CD4-positive, alpha-beta memory T cell (primary cell): ENCODE results near the gene MAN1A1. TPM values are rescaled to one million over a fixed set of nuclear protein-coding genes. Genes with fewer than 3 reads are reported as not detected.

Experiments used
- CTCF ChIA-PET: fragments of 350-600 bp; sonication (Branson Sonifier 250); formaldehyde crosslinking; loops from one replicate; lab custom pipeline; 2021; ENCODE audit warnings: inconsistent platforms; ENCODE audit not compliant: partially characterized antibody; lab: Charles Lee
- POLR2A ChIA-PET: fragments of 350-600 bp; sonication (Branson Sonifier 250); formaldehyde crosslinking; loops from one replicate; lab custom pipeline; 2021; ENCODE audit not compliant: partially characterized antibody; lab: Charles Lee
- DNase-seq, 5 donors: peaks; one replicate each; pipeline versions ENCODE4 v3.0.0 to v3.0.0-alpha.2; 2020 to 2022; ENCODE audit warnings: mixed read lengths in 1 of 5
- H3K27ac ChIP-seq: one replicate; pipeline ENCODE4 v1.7.0; 2013; ENCODE audit warnings: low read depth, low read length
- H3K27me3 ChIP-seq: 2 replicates; pipeline ENCODE4 v1.7.0; 2013; ENCODE audit warnings: mild to moderate bottlenecking, low read length, moderate library complexity; ENCODE audit not compliant: insufficient read depth
- H3K36me3 ChIP-seq: 2 replicates; pipeline ENCODE4 v1.7.0; 2013; ENCODE audit warnings: mild to moderate bottlenecking, low read length, moderate library complexity; ENCODE audit not compliant: insufficient read depth
- H3K4me1 ChIP-seq: 2 replicates; pipeline ENCODE4 v1.7.0; 2013; ENCODE audit warnings: mild to moderate bottlenecking, low read length, moderate library complexity; ENCODE audit not compliant: insufficient read depth
- H3K4me3 ChIP-seq, 2 donors: one replicate each; pipeline ENCODE4 v1.7.0; 2013; ENCODE audit warnings: low read length in 2 of 2, mild to moderate bottlenecking in 1 of 2
- H3K9me3 ChIP-seq, 2 donors: one replicate each; pipeline ENCODE4 v1.7.0; 2013; ENCODE audit warnings: low read length in 2 of 2, control low read depth in 1 of 2; ENCODE audit not compliant: control insufficient read depth in 1 of 2
- H3K27ac Mint-ChIP-seq, 7 donors: one replicate each; pipeline ENCODE4 v1.8.0; 2020 to 2021; ENCODE audit warnings: mixed read lengths in 7 of 7, mild to moderate bottlenecking in 6 of 7, inconsistent platforms in 3 of 7, moderate library complexity in 3 of 7
- H3K27me3 Mint-ChIP-seq, 2 donors: one replicate each; pipeline ENCODE4 v1.8.0; 2020 to 2021; ENCODE audit warnings: mixed read lengths in 2 of 2
- H3K36me3 Mint-ChIP-seq, 2 donors: one replicate each; pipeline ENCODE4 v1.8.0; 2020 to 2021; ENCODE audit warnings: mixed read lengths in 2 of 2, inconsistent platforms in 1 of 2, mild to moderate bottlenecking in 1 of 2
- H3K4me1 Mint-ChIP-seq, 4 donors: one replicate each; pipeline ENCODE4 v1.8.0; 2020 to 2021; ENCODE audit warnings: mixed read lengths in 4 of 4, mild to moderate bottlenecking in 1 of 4
- H3K4me3 Mint-ChIP-seq, 8 donors: one replicate each; pipeline ENCODE4 v1.8.0; 2020 to 2021; ENCODE audit warnings: mixed read lengths in 8 of 8, mild to moderate bottlenecking in 7 of 8, moderate library complexity in 6 of 8, inconsistent platforms in 3 of 8
- H3K9me3 Mint-ChIP-seq, 8 donors: one replicate each; pipeline ENCODE4 v1.8.0; 2020 to 2021; ENCODE audit warnings: mixed read lengths in 8 of 8, mild to moderate bottlenecking in 5 of 8, inconsistent platforms in 3 of 8, moderate library complexity in 1 of 8
- intact Hi-C: fragments of 100-400 bp; cut with micrococcal nuclease; formaldehyde crosslinking; loops from one replicate; pipeline ENCODE4 v1.15.1; 2023
- polyA plus RNA-seq, 2 donors: library from polyadenylated mRNA; unstranded; fragments of 300-500 nt; fragmentation: Illumina TruSeq; gene quantifications; one replicate each; pipeline ENCODE4 v1.2.3, GENCODE V29; 2021
- total RNA-seq, 2 experiments: library from RNA; stranded (reverse); gene quantifications; one replicate each; pipeline ENCODE4 v1.2.3, GENCODE V29; 2021

MAN1A1 gene
- total and polyA plus RNA-seq, 4 experiments from 2014 or later = 12.3 to 14.7 (median 12.3) TPM

- no peaks in the 10 kb centered on the region for H3K9me3 ChIP-seq
- H3K36me3 ChIP-seq = no peaks in the 10 kb centered on the region
- peaks cover 0 to 3% of the 10 kb centered on the region in 2 donors for H3K36me3 Mint-ChIP-seq
- no peaks in the 10 kb centered on the region for H3K27me3 ChIP-seq
- H3K4me1 ChIP-seq = peaks cover 49% of the 10 kb centered on the region
- no peak overlapping the region for H3K4me3 Mint-ChIP-seq
- H3K27ac ChIP-seq = no peak overlapping the region
- no peak for DNase-seq
- no peaks in the 10 kb centered on the region for H3K9me3 Mint-ChIP-seq
- H3K4me1 Mint-ChIP-seq = peaks cover 28 to 54% (median 41%) of the 10 kb centered on the region in 4 donors
- no peaks in the 10 kb centered on the region for H3K27me3 Mint-ChIP-seq
- intact Hi-C loops = no loop called here
- ChIA-PET POLR2A (interaction anchor here (4.8 kb wide), 1 partner anchor 30 kb away, joined by 45 read pairs; no protein-coding TSS in a partner anchor), CTCF (no interaction called here)
- peak overlapping the region in 1 of 7 donors; percentile 17 for H3K27ac Mint-ChIP-seq
- H3K4me3 ChIP-seq = no peak overlapping the region
These were observed 32.6 kb downstream of the MAN1A1 start for GRCh38 chr6:119317007-119317406.

GRCh38 chr6:119314885-119315272 is 34.7 kb downstream of the MAN1A1 start:
- peak overlapping the region; percentile 73 to 99 (median 94) for H3K27ac Mint-ChIP-seq
- Histone ChIP-seq H3K9me3 (no peaks in the 10 kb centered on the region), H3K27ac (peak overlapping the region; percentile 56), H3K27me3 (no peaks in the 10 kb centered on the region), H3K4me1 (peaks cover 46% of the 10 kb centered on the region), H3K36me3 (no peaks in the 10 kb centered on the region), H3K4me3 (peak overlapping the region in 1 of 2 donors; percentile 4)
- ChIA-PET CTCF (interaction anchor here (0.9 to 3.4 kb wide), 6 partner anchors 13 to 185 kb away, joined by 3 to 14 read pairs (median 6); no protein-coding TSS in a partner anchor), POLR2A (interaction anchor here (0.6 to 4.8 kb wide), 9 partner anchors 8 to 1832 kb away, joined by 3 to 45 read pairs (median 6); partner anchors contain the start of genes ASF1A, DCBLD1 and MAN1A1)
- peak in 3 of 5 donors; percentile 20 to 39 (median 26) for DNase-seq
- H3K36me3 Mint-ChIP-seq = peaks cover 0 to 3% of the 10 kb centered on the region in 2 donors
- peaks cover 29 to 66% (median 43%) of the 10 kb centered on the region in 4 donors for H3K4me1 Mint-ChIP-seq
- peak overlapping the region in 7 of 8 donors; percentile 63 to 85 (median 72) for H3K4me3 Mint-ChIP-seq
- intact Hi-C loops = loop anchor here (2.0 kb wide), 1 partner anchor 34 kb away; the partner anchor contains the start of gene MAN1A1
- H3K9me3 Mint-ChIP-seq = no peaks in the 10 kb centered on the region
- no peaks in the 10 kb centered on the region for H3K27me3 Mint-ChIP-seq

GRCh38 chr6:119313937-119314884 is 35.4 kb downstream of the MAN1A1 start:
- H3K27ac Mint-ChIP-seq = peak overlapping the region; percentile 73 to 99 (median 94)
- H3K9me3 Mint-ChIP-seq = no peaks in the 10 kb centered on the region
- H3K9me3 ChIP-seq = no peaks in the 10 kb centered on the region
- intact Hi-C loops = loop anchor here (2.0 kb wide), 1 partner anchor 35 kb away; the partner anchor contains the start of gene MAN1A1
- peak overlapping the region; percentile 53 to 85 (median 70) for H3K4me3 Mint-ChIP-seq
- H3K27me3 ChIP-seq = no peaks in the 10 kb centered on the region
- H3K27ac ChIP-seq = peak overlapping the region; percentile 56
- H3K36me3 Mint-ChIP-seq = peaks cover 0 to 3% of the 10 kb centered on the region in 2 donors
- peak; percentile 38 to 50 (median 47) for DNase-seq
- H3K36me3 ChIP-seq = no peaks in the 10 kb centered on the region
- ChIA-PET CTCF (interaction anchor here (0.8 to 3.4 kb wide), 10 partner anchors 8 to 185 kb away, joined by 3 to 14 read pairs (median 4); no protein-coding TSS in a partner anchor), POLR2A (interaction anchor here (0.6 to 4.8 kb wide), 13 partner anchors 9 to 1831 kb away, joined by 3 to 45 read pairs (median 4); partner anchors contain the start of genes ASF1A, DCBLD1 and MAN1A1)
- H3K4me1 Mint-ChIP-seq = peaks cover 33 to 72% (median 45%) of the 10 kb centered on the region in 4 donors
- H3K4me3 ChIP-seq = peak overlapping the region in 1 of 2 donors; percentile 4
- H3K27me3 Mint-ChIP-seq = no peaks in the 10 kb centered on the region
- peaks cover 52% of the 10 kb centered on the region for H3K4me1 ChIP-seq

GRCh38 chr6:119312875-119313338 is 36.7 kb downstream of the MAN1A1 start:
- peak in 3 of 5 donors; percentile 13 to 23 (median 20) for DNase-seq
- H3K27me3 Mint-ChIP-seq = no peaks in the 10 kb centered on the region
- peak overlapping the region in 7 of 8 donors; percentile 49 to 81 (median 75) for H3K4me3 Mint-ChIP-seq
- CTCF ChIA-PET = interaction anchor here (1.1 to 3.4 kb wide), 4 partner anchors 10 to 38 kb away, joined by 3 to 14 read pairs (median 5); no protein-coding TSS in a partner anchor
- intact Hi-C loops = no loop called here
- Histone ChIP-seq H3K36me3 (no peaks in the 10 kb centered on the region), H3K9me3 (no peaks in the 10 kb centered on the region), H3K27me3 (no peaks in the 10 kb centered on the region), H3K4me1 (peaks cover 56% of the 10 kb centered on the region), H3K27ac (peak overlapping the region; percentile 5), H3K4me3 (no peak overlapping the region)
- H3K27ac Mint-ChIP-seq = peak overlapping the region; percentile 72 to 94 (median 87)
- no peaks in the 10 kb centered on the region for H3K36me3 Mint-ChIP-seq
- no peaks in the 10 kb centered on the region for H3K9me3 Mint-ChIP-seq
- POLR2A ChIA-PET = interaction anchor here (2.5 to 4.8 kb wide), 3 partner anchors 12 to 38 kb away, joined by 7 to 45 read pairs (median 28); partner anchors contain the start of gene MAN1A1
- peaks cover 36 to 77% (median 48%) of the 10 kb centered on the region in 4 donors for H3K4me1 Mint-ChIP-seq

- no peak overlapping the region for H3K4me3 ChIP-seq
- peaks cover 36 to 77% (median 48%) of the 10 kb centered on the region in 4 donors for H3K4me1 Mint-ChIP-seq
- peak overlapping the region; percentile 5 for H3K27ac ChIP-seq
- H3K27me3 ChIP-seq = no peaks in the 10 kb centered on the region
- H3K9me3 ChIP-seq = no peaks in the 10 kb centered on the region
- intact Hi-C loops = no loop called here
- POLR2A ChIA-PET = interaction anchor here (2.5 to 4.8 kb wide), 3 partner anchors 12 to 38 kb away, joined by 7 to 45 read pairs (median 28); partner anchors contain the start of gene MAN1A1
- CTCF ChIA-PET = interaction anchor here (1.1 to 1.2 kb wide), 2 partner anchors 12 to 21 kb away, joined by 3 to 7 read pairs; no protein-coding TSS in a partner anchor
- no peak for DNase-seq
- H3K36me3 ChIP-seq = no peaks in the 10 kb centered on the region
- no peaks in the 10 kb centered on the region for H3K9me3 Mint-ChIP-seq
- H3K27me3 Mint-ChIP-seq = no peaks in the 10 kb centered on the region
- H3K36me3 Mint-ChIP-seq = no peaks in the 10 kb centered on the region
- H3K27ac Mint-ChIP-seq = peak overlapping the region in 6 of 7 donors; percentile 72 to 94 (median 83)
- H3K4me1 ChIP-seq = peaks cover 56% of the 10 kb centered on the region
- H3K4me3 Mint-ChIP-seq = peak overlapping the region in 4 of 8 donors; percentile 72 to 81 (median 76)
These were observed 37.1 kb downstream of the MAN1A1 start for GRCh38 chr6:119312441-119312840.

GRCh38 chr6:119311514-119312142 is 37.9 kb downstream of the MAN1A1 start:
- no peak overlapping the region for H3K4me3 ChIP-seq
- Mint-ChIP-seq H3K27ac (peak overlapping the region in 6 of 7 donors; percentile 9 to 57 (median 22)), H3K27me3 (no peaks in the 10 kb centered on the region), H3K36me3 (peaks cover 1% of the 10 kb centered on the region in 2 donors), H3K4me3 (no peak overlapping the region), H3K4me1 (peaks cover 36 to 72% (median 47%) of the 10 kb centered on the region in 4 donors), H3K9me3 (no peaks in the 10 kb centered on the region)
- H3K9me3 ChIP-seq = no peaks in the 10 kb centered on the region
- ChIA-PET CTCF (interaction anchor here (1.2 to 1.6 kb wide), 3 partner anchors 11 to 36 kb away, joined by 3 to 5 read pairs (median 4); no protein-coding TSS in a partner anchor), POLR2A (no interaction called here)
- no peak overlapping the region for H3K27ac ChIP-seq
- H3K4me1 ChIP-seq = peaks cover 56% of the 10 kb centered on the region
- no peak for DNase-seq
- H3K36me3 ChIP-seq = no peaks in the 10 kb centered on the region
- intact Hi-C loops = no loop called here
- no peaks in the 10 kb centered on the region for H3K27me3 ChIP-seq
